ENCODE data around the gene GOPC. TPM values are rescaled to one million over a fixed set of nuclear protein-coding genes. Genes with fewer than 3 reads are reported as not detected.

Gene GOPC
- total and polyA plus RNA-seq, 2 experiments from 2014 or later = 27.9 to 51.4 TPM

DNA sequence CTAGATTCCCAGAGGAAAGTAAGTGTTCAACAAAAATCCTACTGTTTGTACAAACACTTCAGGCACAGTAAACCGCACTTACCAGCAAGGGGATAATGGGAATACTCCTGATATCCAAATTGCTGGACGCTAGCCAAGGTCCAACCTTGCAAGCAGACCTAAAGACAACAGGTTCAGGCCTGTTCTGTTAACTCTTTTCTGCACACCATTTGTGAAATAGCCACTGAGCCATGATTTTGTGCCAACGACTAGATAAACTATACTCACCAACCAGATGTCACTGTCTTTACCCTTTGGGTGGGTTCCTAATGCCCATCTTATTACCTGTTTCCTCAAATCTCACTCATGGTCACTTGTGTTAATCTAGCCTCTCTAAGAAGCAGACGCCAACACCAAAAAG is 43.5 kb downstream of the GOPC start:
- H3K27me3 ChIP-seq = no peaks in the 10 kb centered on the region

DNA sequence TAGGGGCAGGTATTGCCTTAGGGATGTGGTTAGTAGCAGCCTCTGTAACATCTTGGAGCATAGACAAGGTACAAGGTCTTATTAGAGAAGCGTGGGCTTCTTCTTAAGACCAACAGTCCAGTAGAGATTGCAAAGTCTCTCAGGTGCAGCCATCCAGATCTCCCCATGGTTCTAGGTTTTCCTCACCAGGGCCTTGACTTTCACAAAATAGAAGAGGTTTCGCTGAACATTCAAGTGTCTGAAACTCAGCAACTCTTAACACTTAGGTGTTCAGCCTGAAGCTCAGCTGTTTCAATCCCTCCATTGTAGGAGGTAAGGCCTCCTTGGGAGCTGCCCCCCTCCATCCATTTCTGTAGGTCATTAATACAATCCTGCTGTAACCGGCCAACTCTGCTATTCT is 44.4 kb downstream of the GOPC start:
- no peaks in the 10 kb centered on the region for H3K27me3 ChIP-seq
- TF ChIP-seq, protein P1, sequence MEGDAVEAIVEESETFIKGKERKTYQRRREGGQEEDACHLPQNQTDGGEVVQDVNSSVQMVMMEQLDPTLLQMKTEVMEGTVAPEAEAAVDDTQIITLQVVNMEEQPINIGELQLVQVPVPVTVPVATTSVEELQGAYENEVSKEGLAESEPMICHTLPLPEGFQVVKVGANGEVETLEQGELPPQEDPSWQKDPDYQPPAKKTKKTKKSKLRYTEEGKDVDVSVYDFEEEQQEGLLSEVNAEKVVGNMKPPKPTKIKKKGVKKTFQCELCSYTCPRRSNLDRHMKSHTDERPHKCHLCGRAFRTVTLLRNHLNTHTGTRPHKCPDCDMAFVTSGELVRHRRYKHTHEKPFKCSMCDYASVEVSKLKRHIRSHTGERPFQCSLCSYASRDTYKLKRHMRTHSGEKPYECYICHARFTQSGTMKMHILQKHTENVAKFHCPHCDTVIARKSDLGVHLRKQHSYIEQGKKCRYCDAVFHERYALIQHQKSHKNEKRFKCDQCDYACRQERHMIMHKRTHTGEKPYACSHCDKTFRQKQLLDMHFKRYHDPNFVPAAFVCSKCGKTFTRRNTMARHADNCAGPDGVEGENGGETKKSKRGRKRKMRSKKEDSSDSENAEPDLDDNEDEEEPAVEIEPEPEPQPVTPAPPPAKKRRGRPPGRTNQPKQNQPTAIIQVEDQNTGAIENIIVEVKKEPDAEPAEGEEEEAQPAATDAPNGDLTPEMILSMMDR (IDR thresholded peaks at IDR 0.05; ENCODE audit: low read depth, low read length) = no peak
- peaks cover 7% of the 10 kb centered on the region for H3K36me3 ChIP-seq
- H3K9me3 ChIP-seq (ENCODE audit: low read depth) = no peaks in the 10 kb centered on the region
- H3K27ac ChIP-seq = no peak overlapping the region
- H3K4me1 ChIP-seq (ENCODE audit: low read depth) = no peaks in the 10 kb centered on the region
- no peak for DNase-seq (ENCODE audit: low read depth in 1 of 2, low spot score in 1 of 2)
- H3K4me3 ChIP-seq = no peak overlapping the region

More for the DNA sequence above, 43.5 kb downstream of the GOPC start:
- DNase-seq (ENCODE audit: low read depth in 1 of 2, low spot score in 1 of 2) = no peak
- no peak overlapping the region for H3K4me3 ChIP-seq
- TF ChIP-seq, protein P1 (IDR thresholded peaks at IDR 0.05; ENCODE audit: low read depth, low read length) = no peak
- H3K27ac ChIP-seq = peak overlapping the region; percentile 8
- no peaks in the 10 kb centered on the region for H3K4me1 ChIP-seq (ENCODE audit: low read depth)
- H3K36me3 ChIP-seq = peaks cover 10% of the 10 kb centered on the region
- H3K9me3 ChIP-seq (ENCODE audit: low read depth) = no peaks in the 10 kb centered on the region

DNA sequence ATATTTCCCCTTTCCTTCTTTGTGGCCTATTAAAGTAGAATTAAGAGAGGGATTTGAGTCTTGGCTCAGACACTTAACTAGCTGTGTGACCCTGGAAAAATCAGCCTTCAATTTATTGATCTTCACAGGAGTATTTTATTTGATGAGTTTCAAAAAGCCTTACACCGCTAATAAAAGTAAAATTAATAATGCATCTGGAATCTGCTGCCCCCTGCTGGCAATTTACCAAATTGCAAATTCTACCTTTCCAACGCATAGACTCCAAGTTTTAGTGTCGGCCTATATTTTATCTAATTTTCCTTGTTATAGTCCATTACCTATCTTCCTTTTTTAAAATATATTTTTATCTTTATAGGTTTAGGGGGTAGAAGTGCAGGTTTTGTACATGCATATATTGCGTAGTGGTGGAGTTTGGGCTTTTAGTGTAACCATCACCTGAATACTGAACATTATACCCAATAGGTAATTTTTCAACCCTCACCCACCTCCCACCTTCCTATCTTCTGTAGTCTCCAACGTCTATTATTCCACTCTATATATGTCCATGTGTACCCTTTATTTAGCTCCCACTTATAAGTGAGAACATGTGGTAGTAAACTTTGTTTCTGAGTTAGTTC is 46.3 kb downstream of the GOPC start:
- Histone ChIP-seq H3K9me3 (ENCODE audit: low read depth) (no peaks in the 10 kb centered on the region), H3K4me1 (ENCODE audit: low read depth) (no peaks in the 10 kb centered on the region), H3K27ac (no peak overlapping the region), H3K27me3 (no peaks in the 10 kb centered on the region), H3K4me3 (no peak overlapping the region), H3K36me3 (no peaks in the 10 kb centered on the region)
- peak; percentile 49 to 51 for DNase-seq (ENCODE audit: low read depth in 1 of 2, low spot score in 1 of 2)
- TF ChIP-seq, protein P1 (IDR thresholded peaks at IDR 0.05; ENCODE audit: low read depth, low read length) = peak; percentile 62

DNA sequence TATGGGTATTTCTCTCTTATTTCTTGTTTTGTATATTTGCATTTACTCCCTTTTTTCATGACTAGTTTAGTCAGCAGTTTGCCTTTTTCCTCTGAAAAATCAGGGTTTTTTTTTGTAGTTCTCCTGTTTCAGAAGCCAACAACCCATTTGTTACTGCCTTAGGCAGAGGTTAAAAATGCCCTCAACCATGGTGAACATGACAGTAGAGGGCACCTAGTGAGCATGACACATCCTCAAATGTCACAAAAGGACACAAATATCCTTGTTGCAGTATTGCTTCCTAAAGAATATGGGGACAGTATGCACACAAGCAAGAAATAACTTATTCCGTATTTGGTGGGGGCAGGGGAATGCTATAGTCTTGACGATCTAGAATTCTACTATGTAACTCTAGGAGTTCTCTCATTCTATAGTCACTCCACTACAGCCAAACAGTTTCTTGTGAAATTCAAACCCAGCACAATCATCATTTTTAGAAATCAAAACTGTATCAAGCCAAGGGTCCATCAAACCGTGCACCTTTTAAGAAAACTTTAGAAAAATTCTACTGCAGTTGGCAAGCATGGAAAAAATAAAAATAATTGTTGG is 47.0 kb downstream of the GOPC start:
- no peak overlapping the region for H3K27ac ChIP-seq
- no peak for DNase-seq (ENCODE audit: low read depth in 1 of 2, low spot score in 1 of 2)

DNA sequence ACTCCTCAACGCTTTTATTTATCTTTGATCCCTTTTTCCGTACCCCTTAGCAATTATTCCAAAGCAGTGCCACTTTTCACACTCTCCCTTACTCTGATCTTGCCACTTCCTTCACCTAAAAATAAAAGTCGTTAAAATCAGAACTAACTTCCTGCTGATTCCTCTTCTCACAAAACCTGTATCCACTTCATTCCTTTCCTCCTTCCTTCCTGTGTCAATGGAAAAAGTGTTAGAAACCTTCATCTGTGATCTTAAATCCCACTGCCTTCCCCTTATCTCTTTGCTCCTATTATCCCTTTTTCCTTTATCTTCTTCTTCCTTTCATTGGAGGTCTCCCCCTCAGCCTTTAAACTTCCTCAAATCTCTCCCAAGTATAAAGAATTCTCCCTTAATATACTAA is 49.2 kb downstream of the GOPC start:
- Histone ChIP-seq H3K9me3 (ENCODE audit: low read depth) (no peaks in the 10 kb centered on the region), H3K27me3 (no peaks in the 10 kb centered on the region), H3K4me3 (no peak overlapping the region), H3K27ac (no peak overlapping the region), H3K36me3 (no peaks in the 10 kb centered on the region), H3K4me1 (ENCODE audit: low read depth) (no peaks in the 10 kb centered on the region)
- TF ChIP-seq, protein P1 (IDR thresholded peaks at IDR 0.05; ENCODE audit: low read depth, low read length) = no peak
- no peak for DNase-seq (ENCODE audit: low read depth in 1 of 2, low spot score in 1 of 2)

More for the DNA sequence above, 47.0 kb downstream of the GOPC start:
- H3K4me1 ChIP-seq (ENCODE audit: low read depth) = no peaks in the 10 kb centered on the region
- TF ChIP-seq, protein P1 (IDR thresholded peaks at IDR 0.05; ENCODE audit: low read depth, low read length) = no peak
- H3K4me3 ChIP-seq = no peak overlapping the region
- H3K27me3 ChIP-seq = no peaks in the 10 kb centered on the region
- H3K9me3 ChIP-seq (ENCODE audit: low read depth) = no peaks in the 10 kb centered on the region
- H3K36me3 ChIP-seq = no peaks in the 10 kb centered on the region

Data from cardiac muscle cell (in vitro differentiated cells and primary cell).